Stomach (tissue), 4 donors: Measurements from ENCODE around the gene BBOX1.

Source experiments
- POLR2A ChIP-seq, 4 donors: fragments of 450-650 bp; IDR thresholded peaks; one replicate each; pipeline ENCODE4 v1.6.1; 2016; ENCODE audit warnings: antibody characterized with exemption in 4 of 4, control low read depth in 2 of 4, mild to moderate bottlenecking in 1 of 4, moderate library complexity in 1 of 4
- POLR2AphosphoS5 ChIP-seq, 3 donors: sonication (generic); formaldehyde crosslinking; IDR thresholded peaks; one replicate each; pipeline ENCODE4 v1.6.1; 2016; ENCODE audit warnings: antibody characterized with exemption in 3 of 3
- TF ChIP-seq, protein P1 (sequence below), 7 experiments: fragments of 450-650 bp in 4 of 7; fragments of 200-600 bp in 3 of 7; sonication (generic) in 3 of 7; IDR thresholded peaks; one replicate each; pipeline ENCODE4 v1.5.1; 2016 to 2019; ENCODE audit warnings: antibody characterized with exemption in 7 of 7, control low read depth in 2 of 7, mild to moderate bottlenecking in 1 of 7

DNA sequence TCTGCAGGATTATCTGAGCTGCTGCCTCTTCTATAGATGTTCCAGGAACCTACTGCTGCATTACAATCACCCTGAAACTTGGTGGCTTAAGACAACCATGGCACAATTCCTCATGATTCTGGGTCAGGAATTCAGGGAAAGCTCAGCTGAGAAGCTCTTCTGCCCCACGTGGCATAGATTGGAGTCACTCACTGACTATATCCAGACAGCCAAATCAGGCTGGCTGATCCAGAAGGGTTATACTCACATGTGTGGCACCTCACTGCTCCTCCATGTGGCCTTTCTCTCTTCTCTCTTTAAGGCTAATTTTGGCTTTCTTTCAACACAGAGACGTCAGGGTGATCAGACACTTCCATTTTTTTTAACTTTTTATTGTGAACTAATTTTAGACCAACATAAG is 125.5 kb downstream of the BBOX1 start:
- TF ChIP-seq POLR2A (IDR thresholded peaks at IDR 0.05) (no peak), POLR2AphosphoS5 (IDR thresholded peaks at IDR 0.05) (no peak)
- TF ChIP-seq, protein P1, sequence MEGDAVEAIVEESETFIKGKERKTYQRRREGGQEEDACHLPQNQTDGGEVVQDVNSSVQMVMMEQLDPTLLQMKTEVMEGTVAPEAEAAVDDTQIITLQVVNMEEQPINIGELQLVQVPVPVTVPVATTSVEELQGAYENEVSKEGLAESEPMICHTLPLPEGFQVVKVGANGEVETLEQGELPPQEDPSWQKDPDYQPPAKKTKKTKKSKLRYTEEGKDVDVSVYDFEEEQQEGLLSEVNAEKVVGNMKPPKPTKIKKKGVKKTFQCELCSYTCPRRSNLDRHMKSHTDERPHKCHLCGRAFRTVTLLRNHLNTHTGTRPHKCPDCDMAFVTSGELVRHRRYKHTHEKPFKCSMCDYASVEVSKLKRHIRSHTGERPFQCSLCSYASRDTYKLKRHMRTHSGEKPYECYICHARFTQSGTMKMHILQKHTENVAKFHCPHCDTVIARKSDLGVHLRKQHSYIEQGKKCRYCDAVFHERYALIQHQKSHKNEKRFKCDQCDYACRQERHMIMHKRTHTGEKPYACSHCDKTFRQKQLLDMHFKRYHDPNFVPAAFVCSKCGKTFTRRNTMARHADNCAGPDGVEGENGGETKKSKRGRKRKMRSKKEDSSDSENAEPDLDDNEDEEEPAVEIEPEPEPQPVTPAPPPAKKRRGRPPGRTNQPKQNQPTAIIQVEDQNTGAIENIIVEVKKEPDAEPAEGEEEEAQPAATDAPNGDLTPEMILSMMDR (IDR thresholded peaks at IDR 0.05): no peak
